ENCODE measurements around the gene CPT1C.

Gene CPT1C

DNA sequence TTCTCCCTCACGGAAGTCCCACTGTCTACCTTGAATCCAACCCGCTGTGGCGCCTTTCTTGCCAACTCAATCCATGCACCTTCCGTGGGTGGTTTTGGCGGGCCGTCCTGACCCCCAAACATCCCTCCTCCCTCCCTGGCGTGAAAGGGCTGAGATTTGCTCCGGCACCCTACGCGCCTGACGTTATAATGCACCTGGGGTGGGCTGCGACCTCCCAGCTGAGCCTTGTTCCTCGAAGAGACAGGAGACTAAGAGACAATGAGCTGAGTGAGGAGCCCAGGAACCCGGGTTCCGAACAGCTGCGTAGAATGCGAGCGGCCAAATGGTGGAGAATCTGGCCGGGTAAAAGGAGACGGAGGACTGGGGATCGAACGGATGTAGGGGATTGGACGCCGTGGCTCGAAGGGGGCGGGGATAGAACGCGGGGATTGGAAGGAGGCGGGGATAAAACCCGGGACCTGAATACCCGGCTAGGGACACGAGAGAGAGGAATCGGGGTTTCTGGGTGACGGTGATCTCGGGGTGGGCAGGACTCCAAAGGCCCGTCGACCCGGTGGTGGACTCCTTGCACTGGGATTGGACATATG is at the start of gene CPT1C:
TSS of gene CPT1C (plus strand) at position 461 of the 587 bp plus-strand sequence. CDS start 1,137 bp downstream, outside the sequence.
- DNase-seq = peak; percentile 58

GRCh38 chr19:49641688-49642491 is 49.0 kb upstream of the CPT1C start, which contains the start of gene SCAF1:
TSS of gene SCAF1 (plus strand) at chr19:49642209. CDS start at chr19:49645027, 2,818 bp downstream.
- DNase-seq = peak; percentile 95

DNA sequence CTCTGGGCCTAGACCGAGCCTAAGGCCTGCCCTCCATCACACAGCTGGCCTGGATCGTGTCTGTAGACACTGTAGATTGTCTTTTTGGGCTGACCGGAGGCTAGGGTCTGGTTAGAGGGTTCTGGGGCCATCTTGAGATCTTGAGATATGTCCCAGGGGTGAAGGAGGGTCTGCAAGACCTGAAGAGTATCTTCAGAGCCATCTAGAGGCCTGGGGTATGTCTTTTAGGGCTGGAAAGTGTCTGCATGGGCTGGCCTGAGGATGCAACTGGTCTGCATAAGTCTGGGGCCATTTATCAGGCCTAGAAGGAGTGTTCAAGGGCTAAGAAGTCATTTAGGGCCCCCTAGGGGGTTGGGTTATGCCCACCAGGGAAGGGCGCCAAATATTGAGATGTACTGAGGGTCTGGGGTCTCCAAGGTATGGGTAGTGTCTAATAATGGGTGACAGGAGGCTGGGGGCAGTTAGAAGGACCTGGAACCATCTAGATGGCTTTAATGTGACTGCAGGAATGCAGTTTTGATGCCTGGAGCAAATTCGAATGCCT is 48.4 kb upstream of the CPT1C start:
- DNase-seq = no peak

DNA sequence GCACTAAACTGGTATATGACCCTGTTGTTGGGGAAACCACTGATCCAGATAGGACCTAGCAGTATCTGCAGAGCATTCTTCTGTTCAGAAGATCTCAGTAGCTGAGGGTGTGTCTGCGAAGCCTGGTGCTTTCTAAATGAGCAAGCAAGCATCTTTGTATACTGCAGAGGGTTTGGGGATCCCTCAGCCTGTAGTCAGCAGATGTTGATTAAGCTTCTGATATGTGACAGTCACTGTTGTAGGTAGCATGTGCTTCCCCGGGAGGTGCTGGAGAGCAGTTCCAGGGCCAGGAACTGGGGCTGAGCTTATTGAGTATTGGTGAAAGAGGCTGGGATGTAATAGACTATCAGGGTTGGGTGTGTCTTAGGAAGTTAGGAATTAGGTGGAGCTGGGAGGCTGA is 47.5 kb upstream of the CPT1C start:
- no peak for DNase-seq

GRCh38 chr19:49645592-49645991 is 45.3 kb upstream of the CPT1C start:
- no peak for DNase-seq

DNA sequence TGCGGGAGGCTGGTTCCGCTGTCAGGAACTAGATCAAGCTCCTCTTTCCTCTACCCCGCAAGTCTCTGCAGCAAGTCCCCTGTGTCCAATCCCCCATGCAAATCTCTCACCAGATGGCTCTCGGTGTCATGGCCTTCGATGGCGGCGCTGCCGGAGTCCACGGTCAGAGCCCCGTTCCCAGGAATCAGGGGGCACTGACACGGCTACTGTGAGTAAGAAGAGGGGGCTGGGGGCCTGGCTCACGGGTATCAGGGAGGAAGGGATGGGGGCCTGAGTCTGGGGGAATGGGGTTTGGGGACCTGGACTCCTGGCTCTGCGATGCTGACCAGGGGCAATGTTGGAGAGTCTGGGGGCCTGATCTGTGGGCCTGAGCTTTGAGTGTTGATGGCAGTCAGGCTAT is 44.9 kb upstream of the CPT1C start:
- no peak for DNase-seq

DNA sequence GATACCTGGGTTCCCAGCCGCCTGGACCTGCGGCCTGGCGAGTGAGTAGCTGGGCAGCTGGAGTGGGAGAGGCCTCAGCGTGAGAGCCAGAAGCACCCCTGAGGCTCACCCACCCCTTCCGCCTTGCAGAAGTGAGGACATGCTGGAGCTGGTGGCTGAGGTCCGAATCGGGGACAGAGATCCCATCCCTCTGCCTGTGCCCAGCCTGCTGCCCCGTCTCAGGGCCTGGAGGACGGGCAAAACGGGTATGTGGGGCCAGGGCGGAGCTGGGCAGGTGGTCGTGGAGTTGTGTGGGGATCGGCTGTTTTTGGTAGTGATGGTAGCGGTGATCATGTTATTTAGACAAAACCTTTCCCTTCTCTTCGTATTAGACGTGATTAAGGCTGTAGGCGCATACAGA is 44.3 kb upstream of the CPT1C start:
- DNase-seq = no peak

- DNase-seq = no peak
These were observed 39.7 kb upstream of the CPT1C start for GRCh38 chr19:49651029-49651819.

- DNase-seq = no peak
These were observed 38.9 kb upstream of the CPT1C start for GRCh38 chr19:49651820-49652550.

GRCh38 chr19:49652551-49653465 is 38.1 kb upstream of the CPT1C start:
- no peak for DNase-seq

- DNase-seq = no peak
These were observed 37.5 kb upstream of the CPT1C start for GRCh38 chr19:49653466-49653806.

DNA sequence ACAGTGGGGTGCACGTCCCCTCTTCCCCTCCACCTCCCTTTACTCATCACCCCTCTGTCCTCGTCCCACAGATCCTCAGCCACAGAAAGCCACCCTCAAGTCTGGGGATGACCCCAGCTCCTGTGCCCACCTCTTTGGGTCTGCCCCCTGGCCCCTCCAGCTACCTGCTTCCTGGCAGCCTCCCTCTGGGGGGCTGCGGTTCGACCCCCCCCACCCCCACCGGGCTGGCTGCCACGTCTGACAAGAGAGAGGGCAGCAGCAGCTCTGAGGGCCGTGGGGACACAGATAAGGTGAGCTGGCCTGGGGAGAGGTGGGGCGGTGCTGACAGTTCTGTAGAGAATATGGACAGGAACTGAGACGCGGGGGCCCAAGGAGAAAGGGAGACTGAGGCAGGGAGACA is 36.3 kb upstream of the CPT1C start:
- no peak for DNase-seq

GRCh38 chr19:49655570-49656455 is 35.1 kb upstream of the CPT1C start:
- DNase-seq = no peak

- DNase-seq = no peak
These were observed 34.3 kb upstream of the CPT1C start for GRCh38 chr19:49656456-49657109.

- no peak for DNase-seq
These were observed 33.3 kb upstream of the CPT1C start for GRCh38 chr19:49657493-49658138.

DNA sequence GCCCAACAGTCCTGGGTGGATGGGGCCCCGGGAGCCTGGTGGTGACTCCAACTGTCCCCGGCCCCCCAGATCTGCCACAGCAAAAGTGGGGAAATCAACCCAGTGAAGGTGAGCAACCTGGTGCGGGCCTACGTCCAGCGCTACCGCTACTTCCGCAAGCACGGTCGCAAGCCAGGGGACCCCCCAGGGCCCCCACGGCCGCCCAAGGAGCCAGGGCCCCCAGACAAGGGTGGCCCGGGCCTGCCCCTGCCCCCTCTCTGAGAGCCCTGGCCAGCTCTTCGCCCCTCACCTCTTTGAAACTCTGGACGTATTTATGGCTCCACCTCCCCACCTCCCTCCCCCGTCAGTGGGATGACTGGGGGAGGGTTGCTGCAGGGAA is 32.8 kb upstream of the CPT1C start:
- DNase-seq = no peak

DNA sequence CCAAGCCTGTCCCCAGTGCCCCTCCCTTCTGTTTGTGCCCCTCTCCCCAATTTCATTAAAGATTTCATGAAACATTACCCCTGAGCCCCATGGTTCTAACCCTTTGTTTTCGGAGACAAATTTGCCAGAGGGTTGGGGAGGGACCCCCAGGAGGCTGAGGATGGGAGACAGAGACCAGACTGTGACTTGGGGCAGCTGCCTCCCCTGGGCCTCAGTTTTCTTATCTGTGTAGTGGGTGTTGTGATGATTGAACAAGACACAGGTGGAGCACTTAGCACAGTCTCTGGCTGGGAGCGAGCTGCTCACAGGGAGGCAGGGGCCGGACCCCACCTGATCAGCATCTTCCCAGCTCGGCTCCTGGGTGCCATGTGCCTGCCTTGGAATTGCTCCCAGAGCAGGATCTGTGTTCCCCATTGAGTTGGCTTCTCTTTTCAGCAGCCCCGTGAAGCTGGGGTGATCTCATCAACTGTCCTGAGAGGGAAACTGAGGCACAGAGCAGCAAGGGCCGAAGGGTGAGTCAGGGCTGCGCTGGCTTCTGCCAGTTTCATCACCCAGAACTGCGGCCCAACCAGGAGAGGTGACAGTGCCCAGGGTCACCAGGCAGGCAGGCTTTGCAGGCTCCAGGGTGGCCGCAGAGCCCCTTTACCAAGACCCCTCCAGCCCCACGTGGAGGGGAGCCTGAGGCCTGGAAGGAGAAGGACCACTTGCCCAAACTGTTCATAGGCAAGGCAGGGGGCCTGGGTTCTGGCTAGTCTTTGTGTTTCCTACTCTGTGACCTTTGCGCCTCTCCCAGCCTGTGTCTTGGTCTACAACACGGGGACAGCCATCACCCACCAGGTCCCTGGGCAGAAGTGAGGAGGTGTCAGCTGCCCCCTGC is 32.1 kb upstream of the CPT1C start:
- DNase-seq = no peak

- DNase-seq = no peak
These were observed 30.5 kb upstream of the CPT1C start for GRCh38 chr19:49660338-49660961.
